ENCODE results near the gene LRRC8B.

DNA sequence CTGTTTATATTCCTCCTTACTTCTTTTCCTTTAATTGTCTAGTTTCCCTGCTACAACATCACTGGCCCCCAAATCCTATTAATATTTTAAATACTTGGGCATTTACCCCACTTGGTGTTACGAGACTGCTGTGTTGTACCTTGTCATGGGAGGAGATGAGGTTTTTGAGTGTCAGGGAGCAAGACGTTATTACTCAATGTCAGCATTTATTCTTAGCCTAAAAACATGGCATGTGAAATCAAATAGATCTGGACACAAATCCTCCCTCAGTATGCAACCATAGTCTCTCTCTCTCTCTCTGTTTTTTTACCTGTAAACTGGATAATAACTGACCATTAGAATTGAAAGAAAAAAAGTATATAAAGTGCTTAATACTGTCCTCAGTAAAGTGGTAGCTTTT, 4.6 kb downstream of the LRRC8B start:
- TF ChIP-seq, protein P1, sequence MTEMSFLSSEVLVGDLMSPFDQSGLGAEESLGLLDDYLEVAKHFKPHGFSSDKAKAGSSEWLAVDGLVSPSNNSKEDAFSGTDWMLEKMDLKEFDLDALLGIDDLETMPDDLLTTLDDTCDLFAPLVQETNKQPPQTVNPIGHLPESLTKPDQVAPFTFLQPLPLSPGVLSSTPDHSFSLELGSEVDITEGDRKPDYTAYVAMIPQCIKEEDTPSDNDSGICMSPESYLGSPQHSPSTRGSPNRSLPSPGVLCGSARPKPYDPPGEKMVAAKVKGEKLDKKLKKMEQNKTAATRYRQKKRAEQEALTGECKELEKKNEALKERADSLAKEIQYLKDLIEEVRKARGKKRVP (CRISPR knock-in tag; IDR thresholded peaks at IDR 0.05), result no peak
- TF ChIP-seq, protein P2, sequence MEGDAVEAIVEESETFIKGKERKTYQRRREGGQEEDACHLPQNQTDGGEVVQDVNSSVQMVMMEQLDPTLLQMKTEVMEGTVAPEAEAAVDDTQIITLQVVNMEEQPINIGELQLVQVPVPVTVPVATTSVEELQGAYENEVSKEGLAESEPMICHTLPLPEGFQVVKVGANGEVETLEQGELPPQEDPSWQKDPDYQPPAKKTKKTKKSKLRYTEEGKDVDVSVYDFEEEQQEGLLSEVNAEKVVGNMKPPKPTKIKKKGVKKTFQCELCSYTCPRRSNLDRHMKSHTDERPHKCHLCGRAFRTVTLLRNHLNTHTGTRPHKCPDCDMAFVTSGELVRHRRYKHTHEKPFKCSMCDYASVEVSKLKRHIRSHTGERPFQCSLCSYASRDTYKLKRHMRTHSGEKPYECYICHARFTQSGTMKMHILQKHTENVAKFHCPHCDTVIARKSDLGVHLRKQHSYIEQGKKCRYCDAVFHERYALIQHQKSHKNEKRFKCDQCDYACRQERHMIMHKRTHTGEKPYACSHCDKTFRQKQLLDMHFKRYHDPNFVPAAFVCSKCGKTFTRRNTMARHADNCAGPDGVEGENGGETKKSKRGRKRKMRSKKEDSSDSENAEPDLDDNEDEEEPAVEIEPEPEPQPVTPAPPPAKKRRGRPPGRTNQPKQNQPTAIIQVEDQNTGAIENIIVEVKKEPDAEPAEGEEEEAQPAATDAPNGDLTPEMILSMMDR (IDR thresholded peaks at IDR 0.05 in 2 of 3, conservative IDR thresholded peaks at IDR 0.05 in 1 of 3; ENCODE audit: insufficient read depth in 2 of 3, low read depth in 1 of 3, low read length in 3 of 3), result no peak
- TF ChIP-seq SP1 (CRISPR knock-in tag; IDR thresholded peaks at IDR 0.05) (no peak), MXI1 (IDR thresholded peaks at IDR 0.05; ENCODE audit: low read depth, low read length) (no peak), RBM34 (IDR thresholded peaks at IDR 0.05; ENCODE audit: borderline replicate concordance, insufficient read depth, low read length) (no peak)
- TF ChIP-seq, protein P3, sequence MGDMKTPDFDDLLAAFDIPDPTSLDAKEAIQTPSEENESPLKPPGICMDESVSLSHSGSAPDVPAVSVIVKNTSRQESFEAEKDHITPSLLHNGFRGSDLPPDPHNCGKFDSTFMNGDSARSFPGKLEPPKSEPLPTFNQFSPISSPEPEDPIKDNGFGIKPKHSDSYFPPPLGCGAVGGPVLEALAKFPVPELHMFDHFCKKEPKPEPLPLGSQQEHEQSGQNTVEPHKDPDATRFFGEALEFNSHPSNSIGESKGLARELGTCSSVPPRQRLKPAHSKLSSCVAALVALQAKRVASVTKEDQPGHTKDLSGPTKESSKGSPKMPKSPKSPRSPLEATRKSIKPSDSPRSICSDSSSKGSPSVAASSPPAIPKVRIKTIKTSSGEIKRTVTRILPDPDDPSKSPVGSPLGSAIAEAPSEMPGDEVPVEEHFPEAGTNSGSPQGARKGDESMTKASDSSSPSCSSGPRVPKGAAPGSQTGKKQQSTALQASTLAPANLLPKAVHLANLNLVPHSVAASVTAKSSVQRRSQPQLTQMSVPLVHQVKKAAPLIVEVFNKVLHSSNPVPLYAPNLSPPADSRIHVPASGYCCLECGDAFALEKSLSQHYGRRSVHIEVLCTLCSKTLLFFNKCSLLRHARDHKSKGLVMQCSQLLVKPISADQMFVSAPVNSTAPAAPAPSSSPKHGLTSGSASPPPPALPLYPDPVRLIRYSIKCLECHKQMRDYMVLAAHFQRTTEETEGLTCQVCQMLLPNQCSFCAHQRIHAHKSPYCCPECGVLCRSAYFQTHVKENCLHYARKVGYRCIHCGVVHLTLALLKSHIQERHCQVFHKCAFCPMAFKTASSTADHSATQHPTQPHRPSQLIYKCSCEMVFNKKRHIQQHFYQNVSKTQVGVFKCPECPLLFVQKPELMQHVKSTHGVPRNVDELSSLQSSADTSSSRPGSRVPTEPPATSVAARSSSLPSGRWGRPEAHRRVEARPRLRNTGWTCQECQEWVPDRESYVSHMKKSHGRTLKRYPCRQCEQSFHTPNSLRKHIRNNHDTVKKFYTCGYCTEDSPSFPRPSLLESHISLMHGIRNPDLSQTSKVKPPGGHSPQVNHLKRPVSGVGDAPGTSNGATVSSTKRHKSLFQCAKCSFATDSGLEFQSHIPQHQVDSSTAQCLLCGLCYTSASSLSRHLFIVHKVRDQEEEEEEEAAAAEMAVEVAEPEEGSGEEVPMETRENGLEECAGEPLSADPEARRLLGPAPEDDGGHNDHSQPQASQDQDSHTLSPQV (IDR thresholded peaks at IDR 0.05), result no peak
- TF ChIP-seq, protein P4, sequence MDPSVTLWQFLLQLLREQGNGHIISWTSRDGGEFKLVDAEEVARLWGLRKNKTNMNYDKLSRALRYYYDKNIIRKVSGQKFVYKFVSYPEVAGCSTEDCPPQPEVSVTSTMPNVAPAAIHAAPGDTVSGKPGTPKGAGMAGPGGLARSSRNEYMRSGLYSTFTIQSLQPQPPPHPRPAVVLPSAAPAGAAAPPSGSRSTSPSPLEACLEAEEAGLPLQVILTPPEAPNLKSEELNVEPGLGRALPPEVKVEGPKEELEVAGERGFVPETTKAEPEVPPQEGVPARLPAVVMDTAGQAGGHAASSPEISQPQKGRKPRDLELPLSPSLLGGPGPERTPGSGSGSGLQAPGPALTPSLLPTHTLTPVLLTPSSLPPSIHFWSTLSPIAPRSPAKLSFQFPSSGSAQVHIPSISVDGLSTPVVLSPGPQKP (CRISPR knock-in tag; IDR thresholded peaks at IDR 0.05), result no peak
